A673 (cell line): ENCODE data around the gene DYNC2I2.

Experiments used
- CTCF ChIP-seq: fragments of 300-800, 200-600 bp; sonication (generic); conservative IDR thresholded peaks from 2 replicates; pipeline ENCODE4 v1.5.1; 2017; ENCODE audit warnings: low read depth, mild to moderate bottlenecking, antibody characterized with exemption, low read length, moderate library complexity, mixed read lengths
- EZH2 ChIP-seq: fragments of 200-600 bp; sonication (generic); IDR thresholded peaks from 2 replicates; pipeline ENCODE4 v1.6.1; 2017; ENCODE audit warnings: borderline replicate concordance, low read depth, mild to moderate bottlenecking, mixed read lengths, antibody characterized with exemption, low read length; ENCODE audit not compliant: poor library complexity, severe bottlenecking

DNA sequence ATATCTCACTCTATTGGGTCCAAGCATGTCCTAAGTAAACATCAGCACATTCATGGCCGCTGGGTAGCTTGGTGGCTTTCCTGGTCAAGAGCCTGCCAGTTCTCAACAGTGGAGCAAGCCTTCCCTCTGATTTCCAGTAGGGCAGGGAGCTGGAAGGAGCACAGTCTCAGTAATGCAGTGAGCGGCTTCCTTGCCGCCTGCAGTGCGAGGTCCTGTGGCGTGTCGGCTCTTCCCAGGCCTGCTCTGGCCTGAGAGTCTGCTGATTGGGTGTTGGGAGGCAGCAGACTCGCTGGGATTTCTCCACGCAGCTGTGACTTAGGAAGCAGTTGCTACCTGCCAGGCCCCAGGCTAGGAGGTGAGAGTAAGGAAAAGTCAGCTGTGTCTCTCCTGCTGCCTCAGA is 53.0 kb downstream of the DYNC2I2 start:
- no peak for TF ChIP-seq CTCF
- TF ChIP-seq EZH2 = no peak
